ENCODE data around the gene PPM1L. TPM values are rescaled to one million over a fixed set of nuclear protein-coding genes. Genes with fewer than 3 reads are reported as not detected.

Gene PPM1L
- total RNA-seq, 1 donor from 2014 or later = 5.8 TPM

DNA sequence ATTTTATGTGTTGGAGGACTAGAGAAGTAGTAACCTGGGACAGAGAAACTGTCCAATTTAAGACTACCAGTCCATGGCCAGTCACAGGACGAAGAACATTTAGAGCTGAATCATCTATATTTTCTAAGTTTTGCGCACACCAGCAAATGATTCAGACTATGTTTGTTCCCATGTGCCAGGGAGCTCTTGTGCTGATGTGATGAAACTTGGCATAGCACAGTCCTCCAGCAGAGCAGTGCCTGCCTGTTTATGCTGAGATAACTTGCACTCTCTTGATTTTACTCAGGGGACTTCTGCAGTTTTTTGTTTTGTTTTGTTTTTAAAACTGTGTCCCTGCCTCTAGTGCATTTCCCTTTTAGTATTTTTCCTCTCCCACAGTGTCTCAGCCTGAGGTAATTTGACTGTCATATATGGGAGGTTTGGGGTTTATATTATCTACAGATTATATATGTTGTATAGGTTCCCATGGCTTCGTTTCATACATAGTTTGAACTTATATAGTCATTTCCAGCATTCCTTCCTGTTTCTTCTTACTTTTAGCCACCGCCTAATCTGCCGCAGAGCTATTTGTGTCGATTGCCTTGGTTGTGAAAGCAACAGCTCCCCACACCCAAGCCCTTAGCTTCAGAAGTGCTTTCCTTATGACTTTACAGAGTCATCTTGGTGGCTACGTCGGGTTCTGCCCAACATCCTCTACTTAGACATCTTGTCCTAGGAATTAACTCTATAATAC, 45.5 kb downstream of the PPM1L start:
- CTCF ChIA-PET = no interaction called here
- peak; percentile 49 for ATAC-seq (ENCODE audit: low read depth)

GRCh38 chr3:160804762-160805161, 48.7 kb downstream of the PPM1L start:
- Mint-ChIP-seq H3K4me3 (no peak overlapping the region), H3K27ac (no peak overlapping the region), H3K9me3 (no peaks in the 10 kb centered on the region), H3K36me3 (ENCODE audit: low read depth) (no peaks in the 10 kb centered on the region), H3K27me3 (no peaks in the 10 kb centered on the region), H3K4me1 (peaks cover 7% of the 10 kb centered on the region)
- TF ChIP-seq, protein P1, sequence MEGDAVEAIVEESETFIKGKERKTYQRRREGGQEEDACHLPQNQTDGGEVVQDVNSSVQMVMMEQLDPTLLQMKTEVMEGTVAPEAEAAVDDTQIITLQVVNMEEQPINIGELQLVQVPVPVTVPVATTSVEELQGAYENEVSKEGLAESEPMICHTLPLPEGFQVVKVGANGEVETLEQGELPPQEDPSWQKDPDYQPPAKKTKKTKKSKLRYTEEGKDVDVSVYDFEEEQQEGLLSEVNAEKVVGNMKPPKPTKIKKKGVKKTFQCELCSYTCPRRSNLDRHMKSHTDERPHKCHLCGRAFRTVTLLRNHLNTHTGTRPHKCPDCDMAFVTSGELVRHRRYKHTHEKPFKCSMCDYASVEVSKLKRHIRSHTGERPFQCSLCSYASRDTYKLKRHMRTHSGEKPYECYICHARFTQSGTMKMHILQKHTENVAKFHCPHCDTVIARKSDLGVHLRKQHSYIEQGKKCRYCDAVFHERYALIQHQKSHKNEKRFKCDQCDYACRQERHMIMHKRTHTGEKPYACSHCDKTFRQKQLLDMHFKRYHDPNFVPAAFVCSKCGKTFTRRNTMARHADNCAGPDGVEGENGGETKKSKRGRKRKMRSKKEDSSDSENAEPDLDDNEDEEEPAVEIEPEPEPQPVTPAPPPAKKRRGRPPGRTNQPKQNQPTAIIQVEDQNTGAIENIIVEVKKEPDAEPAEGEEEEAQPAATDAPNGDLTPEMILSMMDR (IDR thresholded peaks at IDR 0.05) = no peak
- ATAC-seq (ENCODE audit: low read depth) = no peak
- no peak for DNase-seq
- ChIA-PET POLR2A (no interaction called here), CTCF (no interaction called here)
- intact Hi-C loops (cut with micrococcal nuclease) = no loop called here

More for the DNA sequence above, 45.5 kb downstream of the PPM1L start:
- Mint-ChIP-seq H3K27ac (no peak overlapping the region), H3K9me3 (no peaks in the 10 kb centered on the region), H3K36me3 (ENCODE audit: low read depth) (no peaks in the 10 kb centered on the region), H3K27me3 (no peaks in the 10 kb centered on the region), H3K4me1 (peaks cover 7% of the 10 kb centered on the region), H3K4me3 (peak overlapping the region; percentile 20)
- POLR2A ChIA-PET = no interaction called here
- DNase-seq = no peak
- intact Hi-C loops (cut with micrococcal nuclease) = no loop called here
- TF ChIP-seq, protein P1 (IDR thresholded peaks at IDR 0.05) = no peak

DNA sequence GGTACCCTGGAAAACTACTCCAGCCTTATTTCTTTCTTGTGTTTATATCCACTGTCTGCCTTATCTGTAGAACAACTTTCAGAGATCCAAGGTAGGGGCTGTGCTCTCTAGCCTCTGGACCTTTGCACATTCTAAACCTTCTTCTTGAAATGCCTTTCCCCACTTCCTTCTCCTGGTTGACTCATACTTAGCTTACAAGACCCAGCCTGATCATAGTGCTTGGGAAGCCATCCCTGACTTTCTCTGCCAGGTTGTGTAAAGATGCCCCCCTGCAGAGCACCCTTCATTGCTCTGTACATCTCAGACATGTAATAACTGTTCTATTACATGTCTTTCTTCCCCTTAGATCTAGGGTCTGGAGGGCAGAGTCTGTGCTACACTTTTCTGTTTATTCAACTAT, 50.1 kb downstream of the PPM1L start:
- CTCF ChIA-PET = interaction anchor here (0.7 kb wide), 1 partner anchor 9 kb away, joined by 3 read pairs; no protein-coding TSS in a partner anchor
- no peak overlapping the region for H3K27ac Mint-ChIP-seq
- intact Hi-C loops (cut with micrococcal nuclease) = no loop called here
- no peaks in the 10 kb centered on the region for H3K9me3 Mint-ChIP-seq
- H3K27me3 Mint-ChIP-seq = no peaks in the 10 kb centered on the region
- no peak overlapping the region for H3K4me3 Mint-ChIP-seq
- DNase-seq = no peak
- peaks cover 7% of the 10 kb centered on the region for H3K4me1 Mint-ChIP-seq
- POLR2A ChIA-PET = interaction anchor here (0.7 kb wide), 1 partner anchor 79 kb away, joined by 3 read pairs; no protein-coding TSS in a partner anchor
- no peaks in the 10 kb centered on the region for H3K36me3 Mint-ChIP-seq (ENCODE audit: low read depth)
- no peak for ATAC-seq (ENCODE audit: low read depth)
- TF ChIP-seq, protein P1 (IDR thresholded peaks at IDR 0.05) = no peak

GRCh38 chr3:160806686-160807085, 50.7 kb downstream of the PPM1L start:
- POLR2A ChIA-PET = interaction anchor here (0.7 kb wide), 1 partner anchor 79 kb away, joined by 3 read pairs; no protein-coding TSS in a partner anchor
- H3K27ac Mint-ChIP-seq = no peak overlapping the region
- ATAC-seq (ENCODE audit: low read depth) = no peak

GRCh38 chr3:160808838-160809237, 52.8 kb downstream of the PPM1L start:
- intact Hi-C loops (cut with micrococcal nuclease) = no loop called here
- H3K9me3 Mint-ChIP-seq = no peaks in the 10 kb centered on the region
- ChIA-PET POLR2A (no interaction called here), CTCF (no interaction called here)
- ATAC-seq (ENCODE audit: low read depth) = no peak
- no peaks in the 10 kb centered on the region for H3K36me3 Mint-ChIP-seq (ENCODE audit: low read depth)
- no peaks in the 10 kb centered on the region for H3K27me3 Mint-ChIP-seq
- TF ChIP-seq, protein P1 (IDR thresholded peaks at IDR 0.05) = no peak
- no peak for DNase-seq
- H3K4me1 Mint-ChIP-seq = no peaks in the 10 kb centered on the region
- no peak overlapping the region for H3K4me3 Mint-ChIP-seq
- no peak overlapping the region for H3K27ac Mint-ChIP-seq

More at GRCh38 chr3:160806686-160807085, 50.7 kb downstream of the PPM1L start:
- DNase-seq = no peak
- CTCF ChIA-PET = interaction anchor here (0.7 kb wide), 1 partner anchor 9 kb away, joined by 3 read pairs; no protein-coding TSS in a partner anchor
- intact Hi-C loops (cut with micrococcal nuclease) = no loop called here
- Mint-ChIP-seq H3K4me1 (peaks cover 6% of the 10 kb centered on the region), H3K36me3 (ENCODE audit: low read depth) (no peaks in the 10 kb centered on the region), H3K27me3 (no peaks in the 10 kb centered on the region), H3K9me3 (no peaks in the 10 kb centered on the region), H3K4me3 (no peak overlapping the region)
- TF ChIP-seq, protein P1 (IDR thresholded peaks at IDR 0.05) = no peak

Measured in activated B cell treated with CpG ODN at 0.5 μM for 24 hours (primary cell).